Measurements from ENCODE around the gene TRIM61. TPM values are rescaled to one million over a fixed set of nuclear protein-coding genes. Genes with fewer than 3 reads are reported as not detected.
"Not testable (repeated sequence)": the region's sequence is repeated elsewhere in the genome, so short reads cannot be mapped to it uniquely, and the experiment has no call there.

Gene TRIM61
- total RNA-seq, 1 donor from 2014 or later, result 0.62 TPM

- intact Hi-C loops (cut with DNase I), result no loop called here
- DNase-seq (ENCODE audit: low spot score), result no peak
These were observed 46.8 kb downstream of the TRIM61 start for GRCh38 chr4:164930647-164931046.

GRCh38 chr4:164927101-164927500, 50.4 kb downstream of the TRIM61 start:
- DNase-seq (ENCODE audit: low spot score); ATAC-seq; intact Hi-C loops (cut with DNase I): not testable (repeated sequence)

More at GRCh38 chr4:164930647-164931046, 46.8 kb downstream of the TRIM61 start:
- ATAC-seq, result no peak

- intact Hi-C loops (cut with DNase I), result no loop called here
- no peak for DNase-seq (ENCODE audit: low spot score)
- ATAC-seq, result no peak
These were observed 51.2 kb downstream of the TRIM61 start for GRCh38 chr4:164926301-164926700.

GRCh38 chr4:164924670-164925238, 52.7 kb downstream of the TRIM61 start:
- DNase-seq (ENCODE audit: low spot score), result no peak
- no peak for ATAC-seq
- intact Hi-C loops (cut with DNase I), result no loop called here

- ATAC-seq, result no peak
- no peak for DNase-seq (ENCODE audit: low spot score)
- intact Hi-C loops (cut with DNase I), result loop anchor here (1.0 kb wide), 1 partner anchor 28 kb away; no protein-coding TSS in a partner anchor
These were observed 58.5 kb downstream of the TRIM61 start for GRCh38 chr4:164918956-164919355.

Other genes with a start within 250 kb of the TRIM61 start
- gene SMIM31, start 223.5 kb downstream of the TRIM61 start, total RNA-seq, result not detected
- not detected for gene APELA, start 100.5 kb downstream of the TRIM61 start, total RNA-seq
- not detected for gene TRIM60, start 54.3 kb upstream of the TRIM61 start, total RNA-seq
- gene TRIM75, start 76.2 kb upstream of the TRIM61 start, total RNA-seq, result not detected
- 22.1 TPM for gene TMEM192, start 135.2 kb upstream of the TRIM61 start, total RNA-seq
- 30.8 TPM for gene KLHL2, start 229.9 kb upstream of the TRIM61 start, total RNA-seq

Measured in sciatic nerve (tissue), 2 donors.